ENCODE measurements around the gene FOXJ3. TPM values are rescaled to one million over a fixed set of nuclear protein-coding genes. Genes with fewer than 3 reads are reported as not detected.

FOXJ3 gene
- polyA plus RNA-seq, 1 of the 3 experiments (the other 2 are of a cell fraction), result 16.0 TPM

GRCh38 chr1:42259739-42260064 lies 75.3 kb downstream of the FOXJ3 start:
- H3F3A ChIP-seq (replicated peaks; ENCODE audit: insufficient read depth), result peaks cover 6% of the 10 kb centered on the region
- H3K27ac ChIP-seq (ENCODE audit: low read depth in 2 of 2, low read length in 1 of 2), result peak overlapping the region; percentile 43 to 55; a peak in 2 of 4 replicates
- no peak overlapping the region for H2AFZ ChIP-seq (ENCODE audit: low read depth)
- H4K20me1 ChIP-seq (ENCODE audit: insufficient read depth), result peaks cover 29% of the 10 kb centered on the region
- H3K27me3 ChIP-seq (ENCODE audit: insufficient read depth), result no peaks in the 10 kb centered on the region
- DNase-seq, result no peak
- peaks cover 23 to 35% of the 10 kb centered on the region in 2 experiments for H3K36me3 ChIP-seq (replicated peaks in 1 of 2; ENCODE audit: control insufficient read depth in 1 of 2, insufficient read depth in 2 of 2, low read length in 1 of 2)
- CTCF ChIA-PET, result interaction anchor here (0.9 kb wide), 1 partner anchor 86 kb away, joined by 3 read pairs; no protein-coding TSS in a partner anchor
- peak overlapping the region; percentile 21; the same call in 1 of the 2 replicates for H3K4me2 ChIP-seq
- no peaks in the 10 kb centered on the region for H3K9me2 ChIP-seq
- no peak overlapping the region for H3K4me3 ChIP-seq (ENCODE audit: low read depth in 2 of 2, low read length in 1 of 2)
- 13% methylated on average over 4 of the region's 4 CpGs for WGBS (ENCODE audit: low lambda C conversion rate)
- no peak overlapping the region for H3K9ac ChIP-seq
- H3K79me2 ChIP-seq (ENCODE audit: insufficient read depth), result peaks cover 87% of the 10 kb centered on the region
- no peak for TF ChIP-seq JUND (IDR thresholded peaks at IDR 0.05)
- no peak for TF ChIP-seq NFIC (IDR thresholded peaks at IDR 0.05; ENCODE audit: borderline replicate concordance)
- no peak for TF ChIP-seq ELF1 (IDR thresholded peaks at IDR 0.05)
- no peak for TF ChIP-seq RXRA (IDR thresholded peaks at IDR 0.05; ENCODE audit: borderline replicate concordance, low read depth)
- no peak for TF ChIP-seq REST (IDR thresholded peaks at IDR 0.05; ENCODE audit: low read depth, low read length)
- no peak for TF ChIP-seq ZBTB33 (IDR thresholded peaks at IDR 0.05; ENCODE audit: borderline replicate concordance, low read depth)
- TF ChIP-seq MAX (IDR thresholded peaks at IDR 0.05; ENCODE audit: low read depth), result no peak
- TF ChIP-seq FOXJ3 (CRISPR knock-in tag; IDR thresholded peaks at IDR 0.05), result no peak
- no peak for TF ChIP-seq TAF1 (IDR thresholded peaks at IDR 0.05; ENCODE audit: borderline replicate concordance, low read depth, low read length)
- TF ChIP-seq POLR2AphosphoS5 (IDR thresholded peaks at IDR 0.05; ENCODE audit: low read depth, low read length), result no peak
- TF ChIP-seq EZH2phosphoT487 (IDR thresholded peaks at IDR 0.05; ENCODE audit: borderline replicate concordance, low read depth), result no peak
- no peak for TF ChIP-seq NRF1 (IDR thresholded peaks at IDR 0.05; ENCODE audit: low read depth, low read length)
- H3K9me3 ChIP-seq, result no peaks in the 10 kb centered on the region
- POLR2A ChIA-PET, result no interaction called here
- H3K4me1 ChIP-seq (ENCODE audit: control insufficient read depth in 1 of 2, insufficient read depth in 2 of 2, low read depth in 1 of 2, low read length in 1 of 2), result peaks cover 6 to 7% of the 10 kb centered on the region in 2 experiments; a peak in 2 of 4 replicates
